PC-9 (cell line): ENCODE data around the gene TUBA4B. TPM values are rescaled to one million over a fixed set of nuclear protein-coding genes. Genes with fewer than 3 reads are reported as not detected.

Source experiments
- BruUV-seq: library from RNA; stranded (reverse); fragments of 400-500 nt; replicated peaks from 2 replicates; lab custom pipeline; 2021; lab: Mats Ljungman, UMichigan
- CTCF ChIA-PET: fragments of 300-600 bp; sonication (Branson Sonifier 250); formaldehyde crosslinking; loops from one replicate; lab custom pipeline; 2022; ENCODE audit warnings: antibody characterized with exemption; lab: Charles Lee
- POLR2A ChIA-PET: fragments of 300-600 bp; sonication (Branson Sonifier 250); formaldehyde crosslinking; loops from one replicate; lab custom pipeline; 2022; ENCODE audit warnings: antibody characterized with exemption; ENCODE audit not compliant: unreplicated experiment; lab: Charles Lee
- DNase-seq, 2 experiments: peaks; one replicate each; pipeline versions ENCODE4 v3.0.0 to v3.0.0-alpha.2; 2015 to 2022; ENCODE audit warnings: mixed read lengths in 1 of 2
- H2AFZ ChIP-seq: fragments of 200-600 bp; sonication (generic); 2 replicates; pipeline ENCODE4 v1.8.1; 2017; ENCODE audit warnings: antibody characterized with exemption
- H3F3A ChIP-seq: fragments of 200-600 bp; sonication (generic); 2 replicates; pipeline ENCODE4 v1.8.1; 2017; ENCODE audit warnings: antibody characterized with exemption, mild to moderate bottlenecking, low read depth; ENCODE audit not compliant: insufficient read depth
- H3K27ac ChIP-seq: fragments of 200-600 bp; sonication (generic); 2 replicates; pipeline ENCODE4 v1.6.1; 2016; ENCODE audit warnings: mixed run types
- H3K27me3 ChIP-seq: fragments of 200-600 bp; sonication (generic); 2 replicates; pipeline ENCODE4 v1.6.1; 2016; ENCODE audit warnings: low read depth, mixed run types; ENCODE audit not compliant: insufficient read depth
- H3K36me3 ChIP-seq: fragments of 200-600 bp; sonication (generic); 2 replicates; pipeline ENCODE4 v1.6.1; 2016; ENCODE audit warnings: low read depth, mixed run types
- H3K4me1 ChIP-seq: fragments of 200-600 bp; sonication (generic); replicated peaks from 2 replicates; pipeline ENCODE4 v1.6.1; 2016; ENCODE audit warnings: mixed run types; ENCODE audit not compliant: insufficient read depth
- H3K4me2 ChIP-seq: fragments of 200-600 bp; sonication (generic); 2 replicates; pipeline ENCODE4 v1.6.1; 2017; ENCODE audit warnings: mixed run types
- H3K4me3 ChIP-seq: fragments of 200-600 bp; sonication (generic); 2 replicates; pipeline ENCODE4 v1.6.1; 2016; ENCODE audit warnings: mixed run types
- H3K79me2 ChIP-seq: fragments of 200-600 bp; sonication (generic); 2 replicates; pipeline ENCODE4 v1.6.1; 2017; ENCODE audit warnings: low read depth, mixed run types
- H3K9me2 ChIP-seq: fragments of 200-600 bp; sonication (generic); 2 replicates; pipeline ENCODE4 v1.8.1; 2017; ENCODE audit warnings: mild to moderate bottlenecking; ENCODE audit not compliant: insufficient read depth
- H3K9me3 ChIP-seq: fragments of 200-600 bp; sonication (generic); 2 replicates; pipeline ENCODE4 v1.8.1; 2016; ENCODE audit warnings: low read depth; ENCODE audit not compliant: insufficient read depth
- H4K20me1 ChIP-seq: fragments of 200-600 bp; sonication (generic); 2 replicates; pipeline ENCODE4 v1.8.1; 2017; ENCODE audit not compliant: insufficient read depth
- CTCF ChIP-seq: fragments of 200-600 bp; sonication (generic); conservative IDR thresholded peaks from 2 replicates; pipeline ENCODE4 v1.6.1; 2017; ENCODE audit warnings: mixed run types, antibody characterized with exemption, mild to moderate bottlenecking, moderate library complexity
- EZH2 ChIP-seq: fragments of 200-600 bp; sonication (generic); IDR thresholded peaks from 2 replicates; pipeline ENCODE4 v1.8.0; 2017; ENCODE audit warnings: antibody characterized with exemption, low read depth
- intact Hi-C: fragments of 100-400 bp; cut with micrococcal nuclease; formaldehyde crosslinking; loops from one replicate; pipeline ENCODE4 v1.10.0; 2022; ENCODE audit not compliant: unreplicated experiment
- total RNA-seq: library from RNA; stranded (reverse); gene quantifications from 2 replicates; pipeline ENCODE4 v1.2.3, GENCODE V29; 2021

Gene TUBA4B
- total RNA-seq, 1 experiment from 2014 or later, result not detected

- DNase-seq, result no peak
- Histone ChIP-seq H3K27ac (no peak overlapping the region), H3K27me3 (no peaks in the 10 kb centered on the region), H3K36me3 (no peaks in the 10 kb centered on the region), H3K4me1 (no peaks in the 10 kb centered on the region), H4K20me1 (no peaks in the 10 kb centered on the region), H3F3A (no peaks in the 10 kb centered on the region), H2AFZ (no peak overlapping the region), H3K9me3 (no peaks in the 10 kb centered on the region), H3K4me3 (no peak overlapping the region), H3K9me2 (no peaks in the 10 kb centered on the region), H3K4me2 (no peak overlapping the region), H3K79me2 (no peaks in the 10 kb centered on the region)
- BruUV-seq, result no TSS peak
- ChIA-PET POLR2A (no interaction called here), CTCF (no interaction called here)
- TF ChIP-seq EZH2 (no peak), CTCF (no peak)
- intact Hi-C loops, result no loop called here
These were observed 13.2 kb downstream of the TUBA4B start for GRCh38 chr2:219266232-219266631.

GRCh38 chr2:219266886-219267285, 13.8 kb downstream of the TUBA4B start:
- intact Hi-C loops, result no loop called here

GRCh38 chr2:219268294-219268693, 15.3 kb downstream of the TUBA4B start:
- ChIA-PET POLR2A (no interaction called here), CTCF (no interaction called here)
- no peak for DNase-seq
- H4K20me1 ChIP-seq, result no peaks in the 10 kb centered on the region
- H3K4me3 ChIP-seq, result no peak overlapping the region
- H2AFZ ChIP-seq, result no peak overlapping the region
- no peaks in the 10 kb centered on the region for H3K9me3 ChIP-seq
- H3K27me3 ChIP-seq, result no peaks in the 10 kb centered on the region
- no peaks in the 10 kb centered on the region for H3K36me3 ChIP-seq
- no TSS peak for BruUV-seq
- H3K9me2 ChIP-seq, result no peaks in the 10 kb centered on the region
- no peaks in the 10 kb centered on the region for H3K79me2 ChIP-seq
- intact Hi-C loops, result no loop called here
- H3K27ac ChIP-seq, result no peak overlapping the region
- peaks cover 10% of the 10 kb centered on the region for H3K4me1 ChIP-seq
- TF ChIP-seq CTCF, result no peak
- TF ChIP-seq EZH2, result no peak
- no peak overlapping the region for H3K4me2 ChIP-seq
- H3F3A ChIP-seq, result peaks cover 5% of the 10 kb centered on the region; the same call in 1 of the 2 replicates

More at GRCh38 chr2:219266886-219267285, 13.8 kb downstream of the TUBA4B start:
- Histone ChIP-seq H3K9me3 (no peaks in the 10 kb centered on the region), H3K79me2 (no peaks in the 10 kb centered on the region), H2AFZ (no peak overlapping the region), H3K27me3 (no peaks in the 10 kb centered on the region), H3K4me3 (no peak overlapping the region), H3K4me2 (no peak overlapping the region), H3K9me2 (no peaks in the 10 kb centered on the region), H3F3A (no peaks in the 10 kb centered on the region), H3K36me3 (no peaks in the 10 kb centered on the region), H3K4me1 (no peaks in the 10 kb centered on the region), H3K27ac (no peak overlapping the region), H4K20me1 (no peaks in the 10 kb centered on the region)
- BruUV-seq, result no TSS peak
- TF ChIP-seq EZH2, result no peak
- TF ChIP-seq CTCF, result no peak
- ChIA-PET CTCF (no interaction called here), POLR2A (no interaction called here)
- no peak for DNase-seq
